ENCODE results near the gene SEPTIN7. TPM values are rescaled to one million over a fixed set of nuclear protein-coding genes. Genes with fewer than 3 reads are reported as not detected.

The SEPTIN7 gene
- total and polyA plus RNA-seq, 2 of the 13 experiments (the other 11 are each of a cell fraction or from before 2014, with no cell fraction given) = 103 to 129 TPM

- TF ChIP-seq ZBTB46 (CRISPR knock-in tag; IDR thresholded peaks at IDR 0.05; ENCODE audit: borderline replicate concordance) (no peak), ZZZ3 (CRISPR knock-in tag; IDR thresholded peaks at IDR 0.05; ENCODE audit: borderline replicate concordance) (no peak), ZNF550 (CRISPR knock-in tag; IDR thresholded peaks at IDR 0.05; ENCODE audit: borderline replicate concordance) (no peak), ZNF800 (CRISPR knock-in tag; IDR thresholded peaks at IDR 0.05) (no peak; the same call in 1 of the 2 replicates), FOXP1 (IDR thresholded peaks at IDR 0.05) (no peak), FOXP1 (CRISPR knock-in tag; IDR thresholded peaks at IDR 0.05) (no peak), ZNF644 (CRISPR knock-in tag; IDR thresholded peaks at IDR 0.05; ENCODE audit: low read depth) (no peak), U2AF1 (optimal IDR thresholded peaks at IDR 0.05; ENCODE audit: low read depth, low read length) (peak; percentile 6), RXRA (CRISPR knock-in tag; IDR thresholded peaks at IDR 0.05) (no peak), SNRNP70 (IDR thresholded peaks at IDR 0.05; ENCODE audit: low read depth, low read length) (no peak), WIZ (CRISPR knock-in tag; IDR thresholded peaks at IDR 0.05) (no peak; the same call in 1 of the 2 replicates), ZNF616 (CRISPR knock-in tag; IDR thresholded peaks at IDR 0.05; ENCODE audit: low read depth) (no peak), CAMTA2 (CRISPR knock-in tag; IDR thresholded peaks at IDR 0.05; ENCODE audit: borderline replicate concordance) (no peak), FOSL1 (CRISPR knock-in tag; IDR thresholded peaks at IDR 0.05; ENCODE audit: borderline replicate concordance) (no peak), DNMT3B (CRISPR knock-in tag; conservative IDR thresholded peaks at IDR 0.05) (no peak), HNRNPK (IDR thresholded peaks at IDR 0.05; ENCODE audit: low read depth, low read length, poor library complexity, severe bottlenecking) (no peak), RAD51 (IDR thresholded peaks at IDR 0.05; ENCODE audit: borderline replicate concordance) (no peak), ZNF230 (CRISPR knock-in tag; IDR thresholded peaks at IDR 0.05) (no peak), SNAI1 (CRISPR knock-in tag; IDR thresholded peaks at IDR 0.05; ENCODE audit: borderline replicate concordance) (peak; percentile 91; the same call in 1 of the 2 replicates), ZFP36L2 (CRISPR knock-in tag; IDR thresholded peaks at IDR 0.05) (no peak), ZNF512B (CRISPR knock-in tag; IDR thresholded peaks at IDR 0.05; ENCODE audit: borderline replicate concordance) (no peak), CHCHD3 (CRISPR knock-in tag; IDR thresholded peaks at IDR 0.05) (peak; percentile 63; the same call in 1 of the 2 replicates), ZNF784 (CRISPR knock-in tag; IDR thresholded peaks at IDR 0.05; ENCODE audit: borderline replicate concordance) (no peak)
Measured at GRCh38 chr7:35799846-35800717, 775 bp upstream of the SEPTIN7 start (continued).

Data from HepG2 (cell line).